ENCODE measurements around the gene S100PBP. TPM values are rescaled to one million over a fixed set of nuclear protein-coding genes. Genes with fewer than 3 reads are reported as not detected.

S100PBP gene
- total RNA-seq, 6 donors from 2014 or later, result 20.8 to 85.9 (median 34.9) TPM

GRCh38 chr1:32825181-32825580 lies 7.7 kb downstream of the S100PBP start:
- TF ChIP-seq POLR2AphosphoS5 (IDR thresholded peaks at IDR 0.05) (no peak), EP300 (IDR thresholded peaks at IDR 0.05) (no peak), CTCF (IDR thresholded peaks at IDR 0.05) (no peak), POLR2A (IDR thresholded peaks at IDR 0.05) (no peak)
- H3K4me3 ChIP-seq, result no peak overlapping the region
- ATAC-seq (ENCODE audit: low FRiP score in 2 of 2) (no peak), DNase-seq (no peak)
- H3K9me3 ChIP-seq, result no peaks in the 10 kb centered on the region
- WGBS, 2 donors, result 76 to 81% methylated on average over 3 of the region's 3 CpGs
- no peak overlapping the region for H3K27ac ChIP-seq
- no peaks in the 10 kb centered on the region for H3K27me3 ChIP-seq
- H3K4me1 ChIP-seq, result peaks cover 0 to 3% (median 0%) of the 10 kb centered on the region in 4 donors
- H3K36me3 ChIP-seq, result peaks cover 28 to 51% (median 39%) of the 10 kb centered on the region in 4 donors

GRCh38 chr1:32828341-32828740 lies 10.9 kb downstream of the S100PBP start:
- Histone ChIP-seq H3K4me1 (peaks cover 0 to 10% (median 0%) of the 10 kb centered on the region in 4 donors), H3K4me3 (no peak overlapping the region), H3K27ac (no peak overlapping the region), H3K27me3 (no peaks in the 10 kb centered on the region), H3K36me3 (peaks cover 38 to 82% (median 58%) of the 10 kb centered on the region in 4 donors), H3K9me3 (no peaks in the 10 kb centered on the region)
- ATAC-seq (ENCODE audit: low FRiP score in 2 of 2) (no peak), DNase-seq (no peak)
- WGBS, 2 donors, result 96 to 98% methylated on average over 7 of the region's 7 CpGs
- peak in 1 of 6 experiments; percentile 9 for TF ChIP-seq CTCF (IDR thresholded peaks at IDR 0.05)
- TF ChIP-seq EP300 (IDR thresholded peaks at IDR 0.05), result no peak
- TF ChIP-seq POLR2A (IDR thresholded peaks at IDR 0.05), result no peak
- TF ChIP-seq POLR2AphosphoS5 (IDR thresholded peaks at IDR 0.05), result no peak

DNA sequence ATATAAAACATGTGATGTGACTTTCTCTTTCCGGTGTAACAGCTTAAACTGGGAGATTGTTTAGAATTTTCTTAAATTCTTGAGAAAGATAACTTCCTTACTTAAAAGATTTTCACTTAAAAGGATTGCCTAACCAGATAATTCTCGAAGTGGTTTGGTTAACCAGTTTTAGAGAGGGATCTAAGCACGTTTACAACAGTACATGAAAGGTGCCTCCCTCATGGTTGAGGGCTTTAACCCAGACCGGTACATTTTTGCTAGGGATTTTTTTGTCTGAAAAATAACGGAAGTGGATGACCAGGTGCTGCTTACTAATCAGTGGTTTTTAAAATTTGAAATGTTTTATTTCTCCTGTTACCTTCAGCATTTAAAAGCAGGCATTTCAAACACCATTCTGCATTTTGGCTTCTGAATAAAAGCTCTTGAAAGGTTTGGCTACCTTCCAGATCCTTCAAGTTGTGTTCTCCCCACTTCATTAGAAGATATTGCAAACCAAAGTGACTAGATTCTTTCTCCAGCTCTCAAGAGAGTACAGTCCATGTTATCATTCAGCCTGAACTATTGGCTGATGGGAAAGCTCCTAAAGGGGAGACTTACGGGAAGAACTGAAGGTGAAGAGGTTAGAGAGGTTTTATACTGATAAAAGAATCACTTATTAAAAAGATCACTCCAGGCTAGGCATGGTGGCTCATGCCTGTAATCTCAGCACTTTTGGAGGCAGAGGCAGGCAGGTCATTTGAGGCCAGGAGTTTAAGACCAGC lies 12.8 kb downstream of the S100PBP start:
- H3K36me3 ChIP-seq, result peaks cover 38 to 96% (median 59%) of the 10 kb centered on the region in 4 donors
- H3K27ac ChIP-seq, result no peak overlapping the region
- H3K4me3 ChIP-seq, result no peak overlapping the region
- TF ChIP-seq POLR2AphosphoS5 (IDR thresholded peaks at IDR 0.05) (no peak), CTCF (IDR thresholded peaks at IDR 0.05) (no peak), EP300 (IDR thresholded peaks at IDR 0.05) (no peak), POLR2A (IDR thresholded peaks at IDR 0.05) (no peak)
- no peaks in the 10 kb centered on the region for H3K9me3 ChIP-seq
- ATAC-seq (ENCODE audit: low FRiP score in 2 of 2) (no peak), DNase-seq (no peak)
- WGBS, 2 donors, result 61 to 71% methylated on average over 6 of the region's 6 CpGs
- no peaks in the 10 kb centered on the region for H3K27me3 ChIP-seq
- peaks cover 0 to 6% (median 0%) of the 10 kb centered on the region in 4 donors for H3K4me1 ChIP-seq

GRCh38 chr1:32831878-32832277 lies 14.4 kb downstream of the S100PBP start:
- Histone ChIP-seq H3K27ac (no peak overlapping the region), H3K27me3 (no peaks in the 10 kb centered on the region), H3K9me3 (no peaks in the 10 kb centered on the region), H3K36me3 (peaks cover 27 to 86% (median 52%) of the 10 kb centered on the region in 4 donors), H3K4me1 (peaks cover 0 to 6% (median 0%) of the 10 kb centered on the region in 4 donors), H3K4me3 (no peak overlapping the region)
- DNase-seq (no peak), ATAC-seq (ENCODE audit: low FRiP score in 2 of 2) (no peak)
- TF ChIP-seq EP300 (IDR thresholded peaks at IDR 0.05) (no peak), CTCF (IDR thresholded peaks at IDR 0.05) (no peak), POLR2A (IDR thresholded peaks at IDR 0.05) (no peak), POLR2AphosphoS5 (IDR thresholded peaks at IDR 0.05) (no peak)
- 88% methylated on average over 1 of the region's 1 CpG for WGBS, 2 donors
